ENCODE data around the gene STAG3.

STAG3 gene

DNA sequence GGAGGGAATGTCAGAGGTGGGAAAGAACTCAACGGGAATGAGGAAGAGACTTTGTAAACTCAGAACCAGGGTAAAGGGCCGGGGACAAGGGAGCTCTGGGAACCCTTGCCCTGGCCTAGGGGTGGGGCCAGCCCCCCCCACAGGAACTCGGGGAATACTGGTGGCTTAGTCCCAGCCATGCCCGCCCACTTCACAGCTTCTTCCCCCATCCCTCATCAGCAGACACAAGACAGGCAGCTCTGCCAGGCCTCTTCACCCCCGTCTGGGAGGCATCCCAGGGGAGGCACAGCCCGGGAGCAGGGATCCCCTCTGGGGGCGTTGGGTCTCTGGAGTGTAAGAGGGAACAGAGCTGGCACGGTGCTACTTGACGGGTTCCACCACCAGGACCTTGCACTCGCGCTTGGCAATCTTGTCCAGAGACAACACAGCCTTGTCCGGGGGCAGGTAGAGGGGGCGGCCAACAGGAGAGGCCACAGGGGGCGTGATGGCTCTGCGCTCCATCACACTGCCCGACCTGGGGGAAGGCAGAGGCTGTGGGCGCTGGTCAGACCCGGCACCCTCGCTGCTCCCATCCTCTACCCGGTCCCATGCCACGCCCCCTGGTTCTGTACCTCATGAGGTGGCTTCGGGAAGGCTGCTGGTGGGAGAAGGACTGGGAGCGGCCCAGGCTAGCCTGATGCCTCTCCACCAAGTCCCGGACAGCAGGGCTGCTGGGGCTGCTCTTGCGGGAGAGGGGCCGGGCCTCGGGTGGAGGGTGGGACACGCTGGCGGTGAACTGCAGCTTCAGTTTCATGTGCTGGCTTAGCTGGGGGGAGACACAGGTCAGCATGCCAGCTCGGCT is 22.8 kb upstream of the STAG3 start:
- DNase-seq, result no peak

DNA sequence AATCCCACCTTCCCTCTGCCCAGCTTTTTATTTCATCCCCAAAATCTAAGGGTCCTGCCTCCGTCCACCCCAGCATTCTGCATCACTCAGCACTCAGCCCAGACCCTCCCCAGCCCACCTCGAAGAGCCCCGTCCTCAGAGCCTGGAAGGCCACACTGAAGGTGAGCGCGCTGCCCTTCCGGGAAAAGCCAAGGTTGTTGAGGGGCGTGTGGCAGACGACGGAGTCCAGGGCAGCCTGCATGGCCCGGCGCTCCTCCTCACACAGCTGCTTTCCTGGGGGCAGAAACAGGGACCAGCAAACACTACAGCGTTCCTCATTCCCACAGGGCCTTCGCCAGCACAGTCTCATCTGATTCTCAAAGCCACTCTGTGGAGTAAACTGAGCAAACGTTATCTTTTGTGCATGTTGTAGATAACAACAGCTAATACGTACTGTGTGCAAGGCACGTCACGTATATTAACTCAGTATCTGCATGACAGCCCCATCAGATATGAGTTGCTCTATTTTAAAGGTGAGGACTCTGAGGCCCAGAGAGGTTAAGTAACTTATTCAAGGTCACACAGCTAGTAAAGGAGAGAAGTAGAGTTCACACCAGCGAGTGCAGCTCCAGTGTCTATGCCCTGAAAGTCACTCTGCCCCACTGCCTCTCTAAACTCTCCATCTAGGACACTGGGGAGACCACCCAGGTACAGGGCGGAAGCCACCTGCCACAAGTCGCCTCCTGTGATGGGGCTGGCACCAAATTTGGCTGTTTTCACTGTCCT is 22.0 kb upstream of the STAG3 start:
- DNase-seq, result no peak

DNA sequence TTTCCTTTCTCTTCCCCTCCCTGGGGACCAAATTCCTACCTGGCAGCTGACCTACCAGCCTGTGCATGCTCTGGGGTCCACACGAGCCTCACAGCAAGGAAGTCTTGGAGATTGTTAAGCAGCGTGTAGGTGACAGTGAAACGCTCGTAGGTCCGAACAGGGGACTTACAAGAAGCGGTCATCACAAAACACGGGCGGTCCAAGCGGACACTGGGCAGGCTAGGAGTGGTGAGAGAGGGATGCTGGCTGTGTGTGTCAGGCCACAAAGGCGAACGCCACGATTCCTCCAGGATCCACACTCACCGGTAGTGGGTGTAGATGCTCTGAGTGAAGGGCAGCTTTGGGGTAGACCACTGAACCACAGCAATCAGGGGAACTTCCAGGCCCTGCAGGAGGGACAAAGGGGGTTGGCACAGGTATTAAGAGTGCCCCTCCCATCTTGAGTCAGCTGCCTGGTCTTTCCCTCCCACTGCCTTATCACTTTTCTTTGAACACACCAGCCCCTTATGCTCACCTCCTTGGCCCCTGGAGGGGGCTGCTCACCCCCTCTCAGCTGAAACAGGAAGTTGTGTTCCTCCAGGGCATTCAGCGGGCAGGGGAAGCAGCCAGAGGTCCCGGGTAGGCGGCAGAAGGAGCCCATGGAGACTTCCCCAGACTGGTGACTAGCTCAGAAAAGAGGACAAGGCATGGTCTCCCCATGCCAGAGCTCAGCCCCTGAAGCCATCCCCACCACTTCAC is 21.2 kb upstream of the STAG3 start:
- DNase-seq, result no peak

DNA sequence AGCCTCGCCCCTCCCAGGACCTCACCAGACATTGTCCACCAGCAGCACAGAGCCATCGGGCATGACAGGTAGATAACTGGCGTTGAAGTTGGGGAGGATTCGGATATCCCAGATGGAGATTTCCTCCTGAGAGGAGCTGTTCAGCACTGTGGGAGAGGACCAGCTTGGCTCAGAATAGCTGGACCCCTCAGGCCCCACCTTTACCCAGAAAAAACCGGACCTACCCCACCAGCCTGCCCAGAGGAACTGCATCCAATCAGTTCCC is 20.7 kb upstream of the STAG3 start:
- DNase-seq, result no peak

DNA sequence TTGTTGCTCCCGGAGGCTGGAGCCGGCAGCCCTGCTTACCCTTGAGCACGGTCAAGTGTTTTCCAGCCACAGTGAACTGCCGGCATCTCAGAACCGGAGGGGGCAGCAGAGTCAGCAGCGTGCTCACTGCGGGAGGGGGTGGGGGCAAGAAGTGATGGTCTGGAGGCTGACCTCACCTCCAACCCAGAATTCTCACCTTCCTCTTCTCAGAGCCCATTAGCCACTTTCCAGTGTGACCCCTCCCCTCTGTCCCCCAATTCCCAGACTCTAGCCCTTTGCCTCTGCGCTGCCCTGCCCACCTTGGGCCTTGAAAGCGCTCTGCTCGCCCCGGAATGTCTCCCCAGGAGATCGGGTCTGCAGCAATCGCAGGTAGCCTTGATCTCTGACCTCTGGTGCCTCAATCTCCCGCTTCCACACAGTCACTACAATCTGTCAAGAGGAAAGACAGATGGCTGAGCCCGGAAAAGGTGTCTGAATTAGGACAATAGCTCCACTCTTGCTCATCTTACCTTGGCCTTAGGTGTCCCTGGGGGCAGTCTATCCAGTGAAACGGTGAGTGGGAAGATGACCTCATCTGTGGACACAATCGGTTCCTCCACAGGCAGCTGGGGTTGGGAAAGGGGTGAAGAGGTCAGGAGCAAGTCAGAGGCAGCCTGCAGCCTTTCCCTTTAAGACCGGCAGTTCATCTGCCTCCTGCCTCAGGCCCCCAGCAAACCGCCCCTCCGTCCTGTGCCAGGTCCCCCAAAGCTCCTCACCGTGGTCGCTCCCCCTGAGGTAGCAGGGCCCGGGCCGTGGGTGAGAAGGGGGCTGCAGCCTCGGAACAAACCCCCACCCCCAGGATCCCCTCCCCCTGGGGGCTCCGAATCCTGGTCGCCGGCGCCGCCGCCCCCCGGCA is 20.1 kb upstream of the STAG3 start:
- peak; percentile 71 for DNase-seq

DNA sequence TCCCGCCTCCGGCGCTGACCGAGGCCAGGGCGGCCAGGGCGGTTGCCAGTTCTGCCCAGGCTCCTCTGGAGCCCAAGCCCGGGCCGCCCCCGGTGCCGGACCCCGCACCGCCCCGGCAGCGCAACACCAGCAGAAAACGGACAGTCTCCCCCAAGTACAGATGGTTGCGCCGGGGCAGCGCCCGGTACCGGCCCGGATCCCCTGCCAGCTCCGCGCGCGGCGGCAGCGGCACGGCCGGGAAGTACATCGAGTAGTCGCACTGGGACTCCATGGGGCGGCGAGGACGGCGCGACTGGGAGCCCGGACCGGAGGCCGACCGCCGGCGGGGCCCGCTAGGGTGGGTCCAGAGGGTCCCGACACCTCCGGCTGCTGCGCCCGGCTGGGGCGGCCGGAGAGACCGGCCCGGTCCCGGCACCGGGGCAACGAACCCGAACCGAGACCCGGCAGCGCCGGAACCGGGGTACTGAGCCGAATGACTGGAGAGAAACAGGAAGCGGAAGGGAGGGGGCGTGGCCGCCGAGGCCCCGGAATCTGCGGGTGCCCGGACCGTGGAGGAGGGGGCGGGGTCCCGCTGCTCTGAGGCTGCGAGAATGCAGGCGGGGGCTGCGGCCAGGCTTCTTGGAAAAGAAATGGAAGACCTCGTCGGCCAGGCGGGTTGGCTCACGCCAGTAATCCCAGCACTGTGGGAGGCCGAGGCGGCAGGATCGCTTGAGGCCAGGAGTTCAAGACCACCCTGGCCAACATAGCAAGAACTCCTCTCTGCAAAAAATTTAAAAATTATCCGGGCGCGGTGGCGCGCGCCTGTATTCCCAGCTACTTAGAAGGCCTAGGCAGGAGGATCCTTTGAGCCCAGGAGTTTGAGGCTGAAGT is 19.3 kb upstream of the STAG3 start, which contains the start of gene TRAPPC14:
TRAPPC14 (minus strand) TSS at position 495 of the 870 bp plus-strand sequence; CDS start at position 271, 224 bp downstream.
- peak; percentile 89 for DNase-seq

DNA sequence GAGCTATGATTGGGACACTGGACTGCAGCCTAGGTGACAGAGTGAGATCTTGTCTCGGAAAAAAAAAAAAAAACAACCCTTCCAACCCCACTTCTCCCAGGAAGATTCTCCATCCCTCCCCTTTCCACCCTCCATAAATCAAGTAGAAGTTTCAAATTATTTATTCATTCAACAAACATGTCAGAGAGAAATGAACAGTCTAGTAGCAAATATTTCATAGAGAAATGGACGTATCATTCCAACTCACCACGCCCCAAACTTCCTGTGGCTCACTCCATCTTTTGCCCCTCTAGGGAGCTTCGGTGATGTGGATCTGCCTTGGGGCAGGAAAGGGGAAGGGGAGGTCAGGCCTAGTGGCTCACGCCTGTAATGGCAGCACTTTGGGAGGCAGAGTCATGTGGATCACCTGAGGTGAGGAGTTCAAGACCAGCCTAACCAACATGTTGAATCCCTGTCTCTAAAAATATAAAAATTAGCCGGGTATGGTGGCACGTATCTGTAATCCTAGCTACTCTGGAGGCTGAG is 18.6 kb upstream of the STAG3 start:
- DNase-seq, result peak; percentile 43

DNA sequence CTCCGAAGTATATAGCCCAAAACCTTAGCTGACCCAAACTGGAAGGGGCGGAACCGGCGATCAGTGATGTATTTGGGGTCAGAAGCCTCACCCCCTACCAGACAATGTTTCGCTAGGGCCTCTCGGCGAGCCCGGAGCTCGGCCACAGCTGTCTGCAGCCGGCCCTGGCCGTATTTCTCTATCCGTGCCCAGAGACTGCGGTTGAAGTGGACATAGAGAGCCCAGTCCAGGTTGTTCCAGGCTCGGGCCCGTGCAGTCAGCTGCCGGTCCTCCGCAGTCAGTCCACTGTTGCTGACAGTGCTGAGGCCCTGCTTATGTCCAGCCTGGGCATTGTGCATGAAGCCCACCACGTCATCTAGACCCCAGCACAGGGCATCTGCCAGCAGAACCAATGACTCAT is 17.7 kb upstream of the STAG3 start:
- DNase-seq, result no peak

DNA sequence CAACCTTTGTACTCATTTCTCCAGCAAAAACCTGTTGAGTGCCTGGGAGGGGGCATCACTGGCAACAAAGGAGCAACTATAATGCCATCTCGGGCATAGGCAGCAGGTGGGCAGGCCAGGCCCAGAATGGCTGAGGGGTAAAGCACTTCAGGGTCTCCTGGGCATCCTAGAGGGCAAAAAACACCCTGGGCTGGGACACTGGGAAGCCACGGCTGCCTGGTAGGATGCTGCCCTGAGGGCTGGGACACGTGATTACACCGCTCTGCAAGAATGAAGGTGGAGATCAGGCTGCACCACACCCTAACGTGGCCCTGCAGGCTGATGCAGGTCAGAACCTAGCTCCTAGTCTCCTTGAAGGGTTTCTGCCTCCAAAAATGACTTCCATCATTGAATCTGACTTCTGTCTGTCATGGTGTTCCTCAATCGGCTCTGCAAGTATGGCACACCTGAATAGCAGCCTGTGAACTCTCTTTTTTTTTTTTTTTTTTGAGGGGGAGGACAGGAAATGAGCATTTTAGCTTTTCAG is 14.6 kb upstream of the STAG3 start:
- DNase-seq, result peak; percentile 56

DNA sequence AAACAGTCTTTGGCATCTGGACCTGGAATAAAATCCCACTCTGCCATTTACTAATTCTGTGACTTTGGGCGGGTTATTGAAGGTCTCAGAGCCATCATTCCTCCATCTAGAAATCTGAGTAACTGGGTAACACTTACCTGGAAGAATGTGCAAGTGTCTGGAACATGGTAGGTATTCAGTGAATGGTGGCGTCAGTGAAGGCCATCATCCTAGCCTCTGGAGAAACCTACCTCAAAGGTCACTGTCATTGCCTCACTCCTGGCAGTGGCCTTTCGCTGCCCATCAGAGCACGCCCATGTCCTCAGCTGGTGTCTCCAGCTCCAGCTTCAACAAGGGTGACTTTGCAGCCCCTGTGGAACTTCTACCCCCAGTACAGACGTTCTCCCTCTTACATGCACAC is 13.8 kb upstream of the STAG3 start:
- DNase-seq, result no peak

DNA sequence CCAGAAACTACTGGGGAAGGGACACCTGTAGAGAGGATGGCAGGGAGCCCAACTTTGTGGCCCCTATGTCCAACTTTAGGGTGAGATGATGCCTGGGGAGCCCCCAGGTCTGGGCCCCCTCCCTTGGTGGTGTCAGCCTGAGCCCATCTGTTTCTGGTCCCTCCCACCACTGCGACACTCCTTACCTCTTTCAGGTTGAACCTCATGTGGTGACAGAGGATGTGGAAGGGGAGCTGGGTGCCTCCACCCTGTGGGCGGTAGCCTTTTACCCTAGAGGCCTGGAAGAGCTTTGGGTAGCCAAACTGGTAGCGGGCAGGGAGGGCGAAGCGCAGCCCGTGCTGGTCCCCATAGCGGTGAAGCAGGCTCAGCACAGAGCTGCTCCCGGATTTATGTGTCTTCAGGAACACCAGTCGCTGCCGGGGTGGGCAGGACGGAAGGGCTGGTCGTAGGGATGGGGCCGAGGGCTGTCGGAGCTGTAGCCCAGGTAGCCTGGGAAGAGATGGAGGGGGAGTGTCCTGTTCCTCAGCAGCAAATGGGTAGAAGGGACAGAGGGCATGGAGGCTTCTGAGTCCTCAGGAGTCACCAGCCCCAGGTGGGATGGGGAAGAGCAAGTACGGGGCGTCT is 11.3 kb upstream of the STAG3 start:
- no peak for DNase-seq

DNA sequence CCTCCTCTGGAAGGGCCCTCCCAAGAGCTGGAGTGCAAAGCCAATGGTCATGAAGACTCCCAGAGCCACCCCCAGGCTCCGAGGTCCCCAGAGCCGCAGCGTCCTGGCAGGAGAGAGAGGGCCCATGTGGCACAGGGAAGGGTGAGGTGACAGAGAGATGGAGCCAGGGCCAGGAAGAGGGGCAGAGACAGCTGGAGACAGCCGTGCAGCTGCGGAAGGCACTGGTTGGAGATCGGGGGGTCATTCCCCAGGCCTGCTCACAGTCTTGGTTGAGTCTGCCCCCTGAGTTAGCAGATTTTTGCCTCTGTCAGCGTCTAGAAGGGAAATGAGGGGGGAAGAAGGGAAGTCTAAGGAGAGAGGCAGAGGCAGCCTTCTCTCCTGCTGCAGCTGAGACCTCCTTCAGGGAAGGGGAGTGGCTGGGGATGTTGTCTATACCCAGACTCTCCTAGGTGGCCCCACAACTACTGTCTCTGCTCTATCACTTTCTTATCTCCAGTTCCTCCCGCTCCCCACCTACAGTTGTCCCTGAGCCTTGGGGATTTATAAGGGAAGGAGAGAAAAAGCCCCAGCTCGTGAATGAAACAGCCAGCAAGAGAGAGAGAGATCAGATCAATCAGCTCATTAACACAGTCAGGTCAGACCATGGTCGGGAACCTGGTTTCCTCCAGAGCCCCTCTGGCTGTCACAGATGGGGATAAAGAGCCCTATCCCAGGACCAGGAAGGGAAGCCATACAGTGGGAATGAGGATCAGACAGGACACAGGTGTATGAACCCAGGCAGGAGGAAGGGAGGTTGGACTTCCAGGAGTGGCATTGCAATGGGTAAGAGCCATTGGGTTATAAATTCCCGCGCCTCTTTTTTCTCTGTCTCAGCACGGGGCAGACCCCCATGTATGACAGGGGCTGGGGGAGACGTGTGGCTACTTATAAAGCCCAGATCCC is 10.5 kb upstream of the STAG3 start:
- no peak for DNase-seq

DNA sequence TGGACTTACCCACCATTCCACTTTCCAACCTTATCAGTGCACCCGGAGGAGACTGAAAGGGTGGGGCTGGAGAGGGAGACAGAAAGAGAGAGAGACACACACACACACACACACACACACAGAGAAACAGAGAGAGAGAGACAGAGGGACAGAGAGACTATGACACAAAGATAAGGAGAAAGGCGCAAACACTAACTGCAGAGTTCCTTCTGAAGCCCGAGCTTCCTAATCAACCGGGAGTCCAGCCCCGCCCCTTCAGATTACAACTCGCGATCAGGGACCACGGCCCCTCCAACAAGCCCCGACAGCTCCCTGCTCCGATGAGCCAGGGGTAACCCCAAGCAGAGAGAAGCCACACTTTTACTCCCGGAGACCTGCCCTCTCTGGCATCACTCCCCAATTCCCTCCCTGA is 9.8 kb upstream of the STAG3 start:
- DNase-seq, result peak; percentile 30

DNA sequence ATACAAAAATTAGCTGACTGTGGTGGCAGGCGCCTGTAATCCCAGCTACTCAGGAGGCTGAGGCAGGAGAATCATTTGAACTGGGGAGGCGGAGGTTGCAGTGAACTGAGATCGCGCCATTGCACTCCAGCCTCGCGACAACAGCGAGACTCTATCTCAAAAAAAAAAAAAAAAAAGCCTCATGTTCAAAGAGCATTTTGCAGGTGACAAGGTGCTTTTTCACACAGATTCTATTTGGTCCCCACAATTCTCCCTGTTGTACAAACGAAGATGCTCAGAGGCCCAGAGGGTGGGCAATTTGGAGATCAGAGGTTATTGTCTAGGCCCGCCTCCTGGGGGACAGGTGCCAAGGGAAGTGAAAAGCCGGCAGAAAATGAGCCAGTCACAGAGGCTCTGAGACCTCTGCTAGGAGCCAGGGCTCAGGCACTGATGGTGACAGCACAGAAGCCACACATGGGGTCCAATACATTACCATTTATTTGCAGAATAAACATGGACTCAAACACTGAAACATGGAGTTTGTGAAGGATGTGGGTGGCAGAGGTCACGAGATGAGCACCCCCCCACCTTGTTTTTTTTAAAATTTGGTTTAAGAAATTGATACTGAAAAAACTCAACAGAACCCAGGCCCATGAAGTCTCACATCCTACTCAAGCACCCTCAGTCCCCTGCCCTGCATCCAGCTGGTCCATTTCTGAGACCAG is 8.4 kb upstream of the STAG3 start:
- DNase-seq, result peak; percentile 59

DNA sequence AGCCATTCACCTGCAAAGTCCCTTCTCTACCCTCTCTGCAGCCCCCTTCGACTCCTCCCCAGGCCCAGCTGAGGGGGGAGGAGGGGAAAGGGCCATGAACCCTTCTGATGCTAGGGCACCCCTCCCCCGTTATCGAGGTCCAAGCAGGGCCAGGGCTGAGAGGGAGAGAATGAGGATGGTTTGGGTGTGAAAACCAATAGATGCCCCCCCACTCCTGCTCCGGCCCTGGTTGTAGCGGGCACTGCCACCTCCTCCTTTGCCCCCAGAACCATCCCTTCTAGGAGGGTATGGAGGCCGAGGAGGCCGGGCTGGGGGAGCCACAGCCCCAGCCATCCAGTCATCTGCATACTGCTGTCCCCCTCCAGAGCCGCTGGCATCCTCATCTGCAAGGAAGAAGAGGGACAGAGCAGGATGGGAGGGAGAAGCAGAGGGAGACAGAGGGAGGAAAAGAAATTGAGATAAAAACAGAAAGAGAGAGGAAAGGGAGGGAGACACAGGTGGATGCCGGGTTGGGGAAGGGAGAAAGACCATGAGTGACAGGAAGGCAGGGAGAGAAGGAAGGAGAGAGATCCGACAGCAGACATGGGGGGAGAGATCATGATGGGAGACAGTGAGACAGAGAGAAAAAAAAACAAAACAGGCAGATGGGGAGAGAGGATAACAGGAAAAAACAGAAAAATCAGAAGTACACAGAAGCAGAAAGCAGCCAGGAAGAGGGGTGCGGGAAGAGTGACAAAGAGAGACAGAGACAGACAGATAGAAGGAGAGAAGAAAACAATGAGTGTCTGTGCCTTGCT is 7.4 kb upstream of the STAG3 start:
- DNase-seq, result no peak

DNA sequence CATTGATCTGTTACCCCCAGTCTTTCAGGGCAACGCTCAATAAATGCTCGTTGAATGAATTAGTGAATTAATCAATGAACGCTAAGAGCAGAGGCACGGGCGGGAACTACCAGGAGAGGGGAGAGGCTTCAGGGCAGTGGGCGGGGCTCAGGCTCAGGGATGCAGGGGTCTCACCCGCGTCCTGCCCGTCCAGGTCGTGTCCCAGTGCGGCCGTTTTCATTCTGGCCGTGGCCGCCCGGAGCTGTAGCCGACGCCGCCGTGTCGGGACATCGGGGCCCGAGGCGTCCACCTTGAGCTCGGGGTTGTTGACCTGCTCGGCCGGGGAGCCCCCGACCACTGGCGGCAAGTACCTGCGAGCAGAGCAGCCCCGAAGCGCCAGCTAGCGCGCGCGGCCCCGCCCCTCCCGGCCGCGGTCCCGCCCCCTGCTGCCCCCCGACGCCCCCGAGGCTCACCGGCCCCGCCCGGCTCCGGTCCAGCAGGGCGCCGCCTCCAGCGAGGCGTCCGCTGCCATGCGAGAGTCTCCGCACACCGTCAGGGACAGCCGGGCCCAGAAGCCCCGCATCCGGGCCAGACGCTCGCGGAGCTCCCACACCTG is 6.5 kb upstream of the STAG3 start:
- DNase-seq, result peak; percentile 59

DNA sequence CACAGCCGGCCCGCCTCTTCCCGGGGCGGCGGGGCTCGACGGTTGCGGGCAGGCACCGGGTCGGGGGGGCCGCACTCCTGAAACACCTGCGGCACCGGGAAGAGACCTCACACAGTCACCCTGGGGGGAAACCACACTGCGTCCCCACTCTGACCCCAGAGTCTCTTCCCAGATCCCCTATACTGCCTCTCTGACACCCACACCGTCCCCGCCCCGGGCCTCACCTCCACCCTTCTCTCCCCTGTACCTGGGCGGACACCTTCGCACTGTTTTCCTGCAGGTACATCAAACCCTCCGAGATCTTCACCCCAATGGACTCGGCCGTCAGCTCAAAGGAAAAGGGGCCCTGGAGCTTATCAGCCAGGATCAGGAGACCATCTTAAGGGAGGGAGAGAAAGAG is 5.9 kb upstream of the STAG3 start:
- DNase-seq, result no peak

Data from NCI-H69 (cell line).